Measurements from ENCODE around the gene NRP1. TPM values are rescaled to one million over a fixed set of nuclear protein-coding genes. Genes with fewer than 3 reads are reported as not detected.
A peak's percentile ranks its signal among the peaks of the same experiment; 100 is the strongest.

NRP1 gene
- total RNA-seq, 2 donors from 2014 or later, result 0.33 to 1.5 TPM

DNA sequence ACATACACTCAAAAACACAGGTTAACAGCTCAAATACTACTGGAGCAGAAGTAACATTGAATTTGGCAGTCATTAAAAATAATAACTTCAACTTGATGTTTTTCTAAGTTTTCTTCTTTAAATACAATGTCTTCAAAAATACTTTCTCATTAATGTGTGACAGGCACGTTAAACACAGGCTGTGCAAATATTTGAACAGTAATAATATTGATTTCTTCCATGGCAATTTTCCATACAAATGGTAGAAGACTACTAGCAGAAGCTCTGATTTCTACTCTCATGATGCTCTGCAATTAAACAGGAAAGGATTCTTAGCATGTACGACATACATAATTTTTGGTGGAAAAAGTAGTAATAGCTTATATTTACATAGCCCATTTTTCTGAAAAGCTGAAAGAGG is 47.4 kb downstream of the NRP1 start:
- no peak overlapping the region for H3K4me3 Mint-ChIP-seq

DNA sequence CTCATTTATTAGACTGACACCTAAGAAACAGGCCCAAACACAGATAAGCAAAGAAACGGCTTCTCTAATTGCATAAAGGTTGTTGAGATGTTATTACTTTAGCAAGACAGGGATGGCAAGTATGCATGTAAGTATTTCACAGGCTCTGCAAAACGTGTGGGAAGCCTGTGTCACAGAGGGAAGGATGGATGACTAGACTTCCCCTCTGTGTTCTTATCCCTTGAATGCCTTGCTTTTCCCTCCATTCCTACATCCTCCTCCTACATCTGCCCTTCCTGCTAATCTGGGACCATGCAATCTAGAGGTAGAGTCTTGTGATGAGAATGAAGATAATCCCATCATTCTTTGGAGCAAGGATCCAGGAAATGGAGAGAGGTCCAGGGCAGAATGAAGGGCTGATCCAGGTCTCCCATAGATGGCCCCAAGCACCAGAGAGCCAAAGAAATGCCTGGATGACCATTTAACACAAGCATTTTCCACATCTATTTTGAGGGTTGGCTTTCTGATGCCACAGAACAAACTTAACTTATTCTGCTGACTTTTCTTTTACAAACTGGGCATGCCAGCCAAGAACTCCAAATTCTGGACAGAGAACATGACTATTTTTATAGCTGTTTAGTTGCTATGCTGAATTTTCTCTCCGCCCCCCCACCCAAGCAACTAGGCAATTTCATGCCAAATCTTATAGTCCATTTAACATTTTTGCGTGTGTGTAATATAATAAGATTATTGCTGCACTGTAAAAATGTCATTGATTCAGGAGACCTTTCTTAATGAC is 48.1 kb downstream of the NRP1 start:
- Mint-ChIP-seq H3K4me3 (no peak overlapping the region), H3K36me3 (no peaks in the 10 kb centered on the region), H3K27ac (no peak overlapping the region), H3K9me3 (no peaks in the 10 kb centered on the region), H3K4me1 (ENCODE audit: low read depth in 2 of 2) (no peaks in the 10 kb centered on the region), H3K27me3 (peaks cover 44 to 51% of the 10 kb centered on the region in 2 donors)
- DNase-seq (ENCODE audit: low spot score) (no peak), ATAC-seq (no peak)

More for the DNA sequence above, 47.4 kb downstream of the NRP1 start:
- ATAC-seq (no peak), DNase-seq (ENCODE audit: low spot score) (no peak)
- H3K4me1 Mint-ChIP-seq (ENCODE audit: low read depth in 2 of 2), result no peaks in the 10 kb centered on the region
- no peaks in the 10 kb centered on the region for H3K9me3 Mint-ChIP-seq
- no peak overlapping the region for H3K27ac Mint-ChIP-seq
- H3K36me3 Mint-ChIP-seq, result no peaks in the 10 kb centered on the region
- H3K27me3 Mint-ChIP-seq, result peaks cover 42 to 51% of the 10 kb centered on the region in 2 donors

- Mint-ChIP-seq H3K4me3 (no peak overlapping the region), H3K27me3 (peaks cover 39 to 42% of the 10 kb centered on the region in 2 donors), H3K9me3 (no peaks in the 10 kb centered on the region), H3K36me3 (no peaks in the 10 kb centered on the region), H3K27ac (no peak overlapping the region), H3K4me1 (ENCODE audit: low read depth in 2 of 2) (no peaks in the 10 kb centered on the region)
- ATAC-seq (no peak), DNase-seq (ENCODE audit: low spot score) (no peak)
Observed at GRCh38 chr10:33284945-33285344, 49.5 kb downstream of the NRP1 start.

DNA sequence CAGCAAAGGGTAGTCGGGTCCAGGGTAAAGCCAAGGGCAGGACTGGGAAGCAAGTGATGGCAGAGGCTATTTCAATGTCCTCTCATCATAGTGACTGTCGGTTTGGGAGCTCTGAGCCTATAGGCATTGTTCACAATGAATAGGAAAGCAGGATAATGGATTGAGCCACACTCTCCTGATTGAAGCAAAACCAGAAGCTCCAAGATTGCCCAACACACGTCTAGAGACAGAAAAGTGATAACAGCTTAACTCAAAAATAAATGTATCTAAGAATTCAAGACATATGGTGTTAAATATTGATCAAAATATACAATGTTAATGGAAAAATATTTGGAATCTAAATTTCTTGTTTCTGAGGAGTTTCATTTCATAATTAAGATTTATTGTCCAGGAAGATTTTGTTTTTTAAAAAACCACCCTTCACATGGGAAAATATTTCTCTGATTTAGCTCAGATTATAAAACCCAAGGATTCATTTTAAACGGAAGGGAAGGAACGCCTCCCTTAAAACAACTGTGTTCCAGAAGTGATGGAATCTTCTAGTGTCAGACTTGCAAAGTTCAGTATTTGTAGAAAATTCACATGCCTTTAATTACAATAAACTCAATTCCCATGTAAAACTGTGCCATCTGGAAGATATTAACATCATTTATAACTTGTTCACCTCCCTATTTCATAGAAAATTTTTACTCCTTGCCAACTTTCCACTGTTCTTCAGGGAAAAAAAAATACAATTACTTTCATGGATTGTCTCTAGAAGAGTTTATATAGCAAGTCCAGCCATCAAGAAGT is 54.5 kb downstream of the NRP1 start:
- no peak overlapping the region for H3K27ac Mint-ChIP-seq
- no peaks in the 10 kb centered on the region for H3K36me3 Mint-ChIP-seq
- H3K9me3 Mint-ChIP-seq, result no peaks in the 10 kb centered on the region
- no peak for ATAC-seq
- no peak overlapping the region for H3K4me3 Mint-ChIP-seq
- H3K27me3 Mint-ChIP-seq, result peaks cover 22 to 25% of the 10 kb centered on the region in 2 donors
- no peak for DNase-seq (ENCODE audit: low spot score)
- no peaks in the 10 kb centered on the region for H3K4me1 Mint-ChIP-seq (ENCODE audit: low read depth in 2 of 2)

DNA sequence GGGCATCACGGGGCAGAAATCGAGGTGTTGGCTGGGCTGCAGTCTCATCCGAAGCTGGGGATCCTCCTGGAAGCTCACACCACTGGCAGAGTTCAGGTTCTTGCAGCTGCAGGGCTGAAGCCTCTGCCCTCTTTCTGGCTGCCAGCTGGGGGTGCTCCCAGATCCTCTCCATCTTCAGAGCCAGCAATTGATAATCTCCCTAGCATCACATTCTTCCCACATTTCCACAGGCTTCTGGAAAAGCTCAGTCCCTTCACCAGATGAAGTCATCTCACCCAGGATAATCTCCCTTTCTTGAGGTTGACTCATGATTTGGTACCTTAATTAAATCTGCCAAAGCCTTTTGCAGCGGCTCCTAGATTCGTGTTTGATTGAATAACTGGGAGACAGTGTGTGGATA is 55.2 kb downstream of the NRP1 start:
- Mint-ChIP-seq H3K4me3 (no peak overlapping the region), H3K27ac (no peak overlapping the region), H3K4me1 (ENCODE audit: low read depth in 2 of 2) (no peaks in the 10 kb centered on the region), H3K36me3 (no peaks in the 10 kb centered on the region), H3K27me3 (peaks cover 21 to 25% of the 10 kb centered on the region in 2 donors), H3K9me3 (no peaks in the 10 kb centered on the region)
- DNase-seq (ENCODE audit: low spot score) (no peak), ATAC-seq (no peak)

- no peak for DNase-seq (ENCODE audit: low spot score)
- Mint-ChIP-seq H3K27ac (no peak overlapping the region), H3K4me1 (ENCODE audit: low read depth in 2 of 2) (no peaks in the 10 kb centered on the region), H3K4me3 (no peak overlapping the region), H3K27me3 (peaks cover 15 to 20% of the 10 kb centered on the region in 2 donors), H3K36me3 (no peaks in the 10 kb centered on the region), H3K9me3 (no peaks in the 10 kb centered on the region)
- no peak for ATAC-seq
Observed at GRCh38 chr10:33278198-33278597, 56.3 kb downstream of the NRP1 start.

DNA sequence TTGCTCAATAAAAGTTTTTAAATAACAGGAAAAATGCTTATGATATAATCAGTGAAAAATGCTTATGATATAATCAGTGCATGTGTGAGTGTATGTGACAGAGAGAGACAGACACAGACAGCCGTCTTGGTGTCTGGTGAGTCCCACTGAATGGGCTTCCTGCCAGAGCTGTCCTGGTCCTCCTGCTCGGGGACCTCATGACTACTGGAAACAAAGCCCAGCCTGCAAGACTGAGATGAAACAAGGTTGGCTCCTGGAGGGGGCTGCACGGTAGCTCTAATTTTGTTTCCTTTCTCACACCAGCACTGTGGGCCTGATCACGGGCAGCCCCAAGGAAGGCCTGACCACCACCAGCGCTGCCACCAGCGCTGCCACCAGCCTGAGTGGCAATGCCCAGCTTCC is 57.3 kb downstream of the NRP1 start:
- Mint-ChIP-seq H3K36me3 (no peaks in the 10 kb centered on the region), H3K4me1 (ENCODE audit: low read depth in 2 of 2) (no peaks in the 10 kb centered on the region), H3K27ac (no peak overlapping the region), H3K9me3 (no peaks in the 10 kb centered on the region), H3K27me3 (peaks cover 17 to 28% of the 10 kb centered on the region in 2 donors), H3K4me3 (no peak overlapping the region)
- DNase-seq (ENCODE audit: low spot score) (no peak), ATAC-seq (peak; percentile 20 to 36)

DNA sequence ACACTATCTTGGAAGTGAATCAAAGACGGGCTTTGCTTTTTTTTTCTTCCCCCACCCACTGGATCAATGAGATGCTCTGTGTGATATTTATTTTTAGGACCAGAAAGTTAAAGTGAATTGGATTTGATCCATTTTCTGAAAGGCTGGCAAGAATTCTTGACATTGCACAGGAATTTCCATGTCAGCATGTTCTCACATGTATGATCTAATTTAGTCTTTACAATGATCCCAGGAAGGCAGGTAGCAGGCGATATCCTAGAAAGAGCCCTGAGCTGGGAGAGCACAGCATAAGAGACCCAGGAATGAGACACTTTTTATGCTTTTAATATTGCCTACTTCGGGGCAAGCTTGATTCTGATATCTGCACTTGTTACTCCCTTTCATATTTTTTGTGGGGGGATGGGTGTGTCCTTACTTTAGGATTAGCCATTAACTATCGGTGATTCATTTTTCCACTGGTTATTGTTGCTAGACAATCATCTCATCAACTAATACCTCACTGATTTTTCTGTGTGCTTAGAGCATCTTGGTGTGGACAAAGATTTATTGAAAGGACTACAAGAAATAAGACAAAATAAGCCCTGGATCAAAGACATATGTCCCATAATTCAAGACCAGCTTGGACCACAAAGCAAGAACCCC is 58.1 kb downstream of the NRP1 start:
- H3K4me3 Mint-ChIP-seq, result no peak overlapping the region
- no peak for DNase-seq (ENCODE audit: low spot score)
- H3K27ac Mint-ChIP-seq, result no peak overlapping the region
- no peaks in the 10 kb centered on the region for H3K4me1 Mint-ChIP-seq (ENCODE audit: low read depth in 2 of 2)
- no peak for ATAC-seq
- H3K9me3 Mint-ChIP-seq, result no peaks in the 10 kb centered on the region
- peaks cover 15 to 32% of the 10 kb centered on the region in 2 donors for H3K27me3 Mint-ChIP-seq
- H3K36me3 Mint-ChIP-seq, result no peaks in the 10 kb centered on the region

DNA sequence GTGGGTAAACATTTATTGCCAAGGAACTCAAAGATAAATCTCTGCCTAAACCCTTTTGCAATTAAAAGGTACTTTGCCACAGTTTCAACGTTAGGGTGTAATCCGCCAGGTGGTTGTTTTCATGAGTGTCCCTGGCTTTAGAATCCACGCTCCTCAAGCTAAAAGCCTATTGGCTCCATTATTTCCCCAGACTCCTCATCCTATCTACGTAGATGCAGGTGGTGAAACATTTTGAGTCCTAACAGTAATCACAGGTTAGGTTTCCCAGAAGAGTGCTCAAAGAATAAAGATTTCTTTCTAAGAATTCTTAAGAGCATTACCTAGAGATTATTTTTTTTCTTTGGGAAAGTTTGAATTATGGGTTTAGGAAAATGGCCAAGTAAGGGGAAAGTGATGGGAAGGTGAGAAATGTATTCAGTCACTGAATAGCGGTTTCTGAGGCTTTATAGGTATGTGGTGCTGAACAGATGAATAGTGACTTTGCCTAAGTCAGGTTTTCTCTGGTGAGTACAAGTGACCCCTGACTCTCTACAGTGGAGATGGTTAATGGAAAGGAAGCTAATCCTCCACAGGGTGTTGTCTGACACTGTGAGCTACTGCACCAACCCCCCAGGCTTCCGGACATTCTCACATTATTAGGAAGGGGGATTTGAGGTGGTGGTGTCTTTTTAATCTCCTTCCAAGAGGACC is 60.2 kb downstream of the NRP1 start:
- Mint-ChIP-seq H3K27me3 (peaks cover 14 to 32% of the 10 kb centered on the region in 2 donors), H3K36me3 (no peaks in the 10 kb centered on the region), H3K27ac (no peak overlapping the region), H3K4me1 (ENCODE audit: low read depth in 2 of 2) (no peaks in the 10 kb centered on the region), H3K4me3 (no peak overlapping the region), H3K9me3 (no peaks in the 10 kb centered on the region)
- ATAC-seq (no peak), DNase-seq (ENCODE audit: low spot score) (no peak)

GRCh38 chr10:33273295-33274002 is 61.0 kb downstream of the NRP1 start:
- Mint-ChIP-seq H3K27me3 (peaks cover 13 to 25% of the 10 kb centered on the region in 2 donors), H3K4me1 (ENCODE audit: low read depth in 2 of 2) (no peaks in the 10 kb centered on the region), H3K4me3 (no peak overlapping the region), H3K27ac (no peak overlapping the region), H3K9me3 (no peaks in the 10 kb centered on the region), H3K36me3 (no peaks in the 10 kb centered on the region)
- ATAC-seq (no peak), DNase-seq (ENCODE audit: low spot score) (no peak)

- Mint-ChIP-seq H3K27me3 (peaks cover 9 to 25% of the 10 kb centered on the region in 2 donors), H3K4me3 (no peak overlapping the region), H3K27ac (no peak overlapping the region), H3K4me1 (ENCODE audit: low read depth in 2 of 2) (peaks cover under 1% of the 10 kb centered on the region in 2 donors), H3K36me3 (no peaks in the 10 kb centered on the region), H3K9me3 (no peaks in the 10 kb centered on the region)
- no peak for DNase-seq (ENCODE audit: low spot score)
- ATAC-seq, result no peak
Observed at GRCh38 chr10:33272635-33273034, 61.8 kb downstream of the NRP1 start.

- Mint-ChIP-seq H3K27ac (no peak overlapping the region), H3K4me3 (no peak overlapping the region), H3K27me3 (peaks cover 9 to 25% of the 10 kb centered on the region in 2 donors), H3K4me1 (ENCODE audit: low read depth in 2 of 2) (peaks cover 5 to 6% of the 10 kb centered on the region in 2 donors), H3K9me3 (no peaks in the 10 kb centered on the region), H3K36me3 (no peaks in the 10 kb centered on the region)
- ATAC-seq (no peak), DNase-seq (ENCODE audit: low spot score) (no peak)
Observed at GRCh38 chr10:33271969-33272583, 62.4 kb downstream of the NRP1 start.

DNA sequence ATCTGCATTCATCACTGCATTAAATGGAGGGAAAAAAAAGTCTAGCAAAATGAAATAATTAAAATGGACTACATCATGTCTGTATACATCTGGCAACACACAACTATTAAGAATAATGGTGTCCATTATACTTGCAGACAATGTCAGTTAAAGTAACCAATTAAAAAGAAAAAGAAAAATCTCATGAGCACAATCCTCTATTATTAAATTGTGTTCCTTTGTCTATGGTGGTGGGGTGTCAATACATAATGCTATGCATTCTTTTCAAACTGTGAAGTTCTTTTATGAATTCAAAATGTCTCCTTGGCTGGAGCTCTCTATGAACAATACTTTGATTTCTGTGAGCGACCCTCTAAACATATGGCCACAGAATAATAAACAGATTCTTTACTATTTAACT is 63.5 kb downstream of the NRP1 start:
- ATAC-seq (no peak), DNase-seq (ENCODE audit: low spot score) (no peak)
- Mint-ChIP-seq H3K27ac (no peak overlapping the region), H3K36me3 (no peaks in the 10 kb centered on the region), H3K4me1 (ENCODE audit: low read depth in 2 of 2) (peaks cover 8 to 10% of the 10 kb centered on the region in 2 donors), H3K27me3 (peaks cover 9 to 25% of the 10 kb centered on the region in 2 donors), H3K9me3 (no peaks in the 10 kb centered on the region), H3K4me3 (no peak overlapping the region)

Measured in natural killer cell treated with Interleukin-12 subunit alpha and Interleukin-12 subunit beta and Interleukin-15 and Interleukin-18, amount 100 ng/mL, for 72 hours (primary cell).